PC-9 (cell line): Measurements from ENCODE around the gene PTGS2.

Experiments
- CTCF ChIP-seq: fragments of 200-600 bp; sonication (generic); conservative IDR thresholded peaks from 2 replicates; pipeline ENCODE4 v1.6.1; 2017; ENCODE audit warnings: mixed run types, antibody characterized with exemption, mild to moderate bottlenecking, moderate library complexity
- EZH2 ChIP-seq: fragments of 200-600 bp; sonication (generic); IDR thresholded peaks from 2 replicates; pipeline ENCODE4 v1.8.0; 2017; ENCODE audit warnings: antibody characterized with exemption, low read depth

- TF ChIP-seq CTCF (no peak), EZH2 (no peak)
These were observed 9.7 kb upstream of the PTGS2 start for GRCh38 chr1:186689907-186690306.
